Mononuclear cell (primary cell): ENCODE results near the gene UBAP2L. TPM values are rescaled to one million over a fixed set of nuclear protein-coding genes. Genes with fewer than 3 reads are reported as not detected.
A peak's percentile ranks its signal among the peaks of the same experiment; 100 is the strongest.

Experiments used
- H3K27me3 ChIP-seq: 2 replicates; pipeline ENCODE4 v1.6.0; 2011; ENCODE audit warnings: low read length, control low read depth; ENCODE audit not compliant: insufficient read depth
- H3K4me1 ChIP-seq: 2 replicates; pipeline ENCODE4 v1.5.1; 2011; ENCODE audit warnings: mild to moderate bottlenecking, low read length, control low read depth; ENCODE audit not compliant: insufficient read depth
- H3K4me3 ChIP-seq: 2 replicates; pipeline ENCODE4 v1.5.1; 2011; ENCODE audit warnings: mild to moderate bottlenecking, low read length, moderate library complexity
- H3K9me3 ChIP-seq: 2 replicates; pipeline ENCODE4 v1.5.1; 2011; ENCODE audit warnings: low read depth, mild to moderate bottlenecking, control low read depth, low read length
- total RNA-seq: library from RNA; depleted of rRNA; stranded (reverse); fragments of >200 nt; gene quantifications from one replicate; pipeline ENCODE4 v1.2.3, GENCODE V29; 2012

UBAP2L gene
- 109 TPM for total RNA-seq

GRCh38 chr1:154220071-154220969, at the start of gene UBAP2L:
TSS of gene UBAP2L (plus strand) at chr1:154220955. CDS start at chr1:154225124, 4,169 bp downstream.
- H3K9me3 ChIP-seq = no peaks in the 10 kb centered on the region
- H3K27me3 ChIP-seq = no peaks in the 10 kb centered on the region
- peak within 1 kb of the TSS; percentile 98 for H3K4me3 ChIP-seq
- H3K4me1 ChIP-seq = peaks cover 49% of the 10 kb centered on the region

GRCh38 chr1:154171223-154171583, 49.6 kb upstream of the UBAP2L start:
- Histone ChIP-seq H3K4me1 (peaks cover 14% of the 10 kb centered on the region), H3K9me3 (no peaks in the 10 kb centered on the region), H3K4me3 (no peak overlapping the region), H3K27me3 (no peaks in the 10 kb centered on the region)

- Histone ChIP-seq H3K9me3 (no peaks in the 10 kb centered on the region), H3K4me1 (peaks cover 20% of the 10 kb centered on the region), H3K27me3 (no peaks in the 10 kb centered on the region), H3K4me3 (no peak overlapping the region)
Observed at GRCh38 chr1:154171880-154172279, 48.9 kb upstream of the UBAP2L start.

- Histone ChIP-seq H3K9me3 (no peaks in the 10 kb centered on the region), H3K27me3 (no peaks in the 10 kb centered on the region), H3K4me3 (no peak overlapping the region), H3K4me1 (peaks cover 48% of the 10 kb centered on the region)
Observed at GRCh38 chr1:154174654-154175053, 46.1 kb upstream of the UBAP2L start.

GRCh38 chr1:154176337-154176736, 44.4 kb upstream of the UBAP2L start:
- no peak overlapping the region for H3K4me3 ChIP-seq

GRCh38 chr1:154178013-154178412, 42.7 kb upstream of the UBAP2L start:
- no peak overlapping the region for H3K4me3 ChIP-seq

More at GRCh38 chr1:154176337-154176736, 44.4 kb upstream of the UBAP2L start:
- H3K27me3 ChIP-seq = no peaks in the 10 kb centered on the region
- peaks cover 62% of the 10 kb centered on the region for H3K4me1 ChIP-seq
- H3K9me3 ChIP-seq = no peaks in the 10 kb centered on the region

GRCh38 chr1:154178911-154179811, 41.6 kb upstream of the UBAP2L start:
- Histone ChIP-seq H3K4me3 (no peak overlapping the region), H3K9me3 (no peaks in the 10 kb centered on the region), H3K4me1 (peaks cover 79% of the 10 kb centered on the region), H3K27me3 (no peaks in the 10 kb centered on the region)

More at GRCh38 chr1:154178013-154178412, 42.7 kb upstream of the UBAP2L start:
- H3K27me3 ChIP-seq = no peaks in the 10 kb centered on the region
- peaks cover 70% of the 10 kb centered on the region for H3K4me1 ChIP-seq
- no peaks in the 10 kb centered on the region for H3K9me3 ChIP-seq

- peak overlapping the region; percentile 37 for H3K4me3 ChIP-seq
- H3K9me3 ChIP-seq = no peaks in the 10 kb centered on the region
- peaks cover 79% of the 10 kb centered on the region for H3K4me1 ChIP-seq
- H3K27me3 ChIP-seq = no peaks in the 10 kb centered on the region
Observed at GRCh38 chr1:154179946-154180687, 40.6 kb upstream of the UBAP2L start.

GRCh38 chr1:154181944-154182343, 38.8 kb upstream of the UBAP2L start:
- Histone ChIP-seq H3K9me3 (no peaks in the 10 kb centered on the region), H3K4me1 (peaks cover 61% of the 10 kb centered on the region), H3K4me3 (peak overlapping the region; percentile 97), H3K27me3 (no peaks in the 10 kb centered on the region)

GRCh38 chr1:154182344-154183045, 38.3 kb upstream of the UBAP2L start:
- no peaks in the 10 kb centered on the region for H3K27me3 ChIP-seq
- H3K9me3 ChIP-seq = no peaks in the 10 kb centered on the region
- peak overlapping the region; percentile 97 for H3K4me3 ChIP-seq

GRCh38 chr1:154183046-154183915, 37.5 kb upstream of the UBAP2L start:
- Histone ChIP-seq H3K4me3 (peak overlapping the region; percentile 97), H3K9me3 (no peaks in the 10 kb centered on the region), H3K27me3 (no peaks in the 10 kb centered on the region)

More at GRCh38 chr1:154182344-154183045, 38.3 kb upstream of the UBAP2L start:
- peaks cover 56% of the 10 kb centered on the region for H3K4me1 ChIP-seq

GRCh38 chr1:154186177-154186576, 34.6 kb upstream of the UBAP2L start:
- Histone ChIP-seq H3K4me1 (peaks cover 23% of the 10 kb centered on the region), H3K4me3 (no peak overlapping the region), H3K9me3 (no peaks in the 10 kb centered on the region), H3K27me3 (no peaks in the 10 kb centered on the region)

More at GRCh38 chr1:154183046-154183915, 37.5 kb upstream of the UBAP2L start:
- H3K4me1 ChIP-seq = peaks cover 48% of the 10 kb centered on the region

- Histone ChIP-seq H3K4me1 (peaks cover 21% of the 10 kb centered on the region), H3K9me3 (no peaks in the 10 kb centered on the region), H3K4me3 (no peak overlapping the region), H3K27me3 (no peaks in the 10 kb centered on the region)
Observed at GRCh38 chr1:154186852-154187501, 33.8 kb upstream of the UBAP2L start.
